Neutrophil (primary cell): ENCODE measurements around the gene ARHGAP30.

Experiments used
- H3K27ac ChIP-seq: fragments of 200-600 bp; sonication (generic); 2 replicates; pipeline ENCODE4 v1.5.1; 2016; ENCODE audit warnings: mild to moderate bottlenecking, moderate library complexity
- H3K27me3 ChIP-seq: fragments of 200-600 bp; sonication (generic); 2 replicates; pipeline ENCODE4 v1.6.0; 2016; ENCODE audit warnings: mild to moderate bottlenecking
- H3K36me3 ChIP-seq: fragments of 200-600 bp; sonication (generic); 2 replicates; pipeline ENCODE4 v1.5.1; 2017
- H3K4me1 ChIP-seq, 2 experiments: fragments of 200-600 bp in 1 of 2; sonication (generic) in 1 of 2; 1 replicate in 1 of 2; 2 replicates in 1 of 2; pipeline versions ENCODE4 v1.5.1 to v1.6.1; 2013 to 2016; ENCODE audit warnings: low read depth in 1 of 2, low read length in 1 of 2, mild to moderate bottlenecking in 1 of 2, moderate library complexity in 1 of 2; ENCODE audit not compliant: control insufficient read depth in 1 of 2, insufficient read depth in 1 of 2
- H3K4me3 ChIP-seq, 2 experiments: fragments of 200-600 bp in 1 of 2; sonication (generic) in 1 of 2; 1 replicate in 1 of 2; 2 replicates in 1 of 2; pipeline ENCODE4 v1.5.1; 2013 to 2016; ENCODE audit warnings: low read depth in 1 of 2, low read length in 1 of 2, mild to moderate bottlenecking in 1 of 2, moderate library complexity in 1 of 2
- H3K9me3 ChIP-seq: fragments of 200-600 bp; sonication (generic); 2 replicates; pipeline ENCODE4 v1.5.1; 2016
- CTCF ChIP-seq: fragments of 200-600 bp; sonication (generic); IDR thresholded peaks from 2 replicates; pipeline ENCODE4 v1.5.1; 2016; ENCODE audit warnings: antibody characterized with exemption

ARHGAP30 gene

GRCh38 chr1:161099090-161099802 lies 29.6 kb upstream of the ARHGAP30 start:
- Histone ChIP-seq H3K9me3 (no peaks in the 10 kb centered on the region), H3K4me1 (peaks cover 25 to 29% of the 10 kb centered on the region in 2 experiments), H3K27me3 (peaks cover 11% of the 10 kb centered on the region), H3K4me3 (no peak overlapping the region), H3K27ac (no peak overlapping the region), H3K36me3 (peaks cover 12% of the 10 kb centered on the region)
- TF ChIP-seq CTCF: no peak

GRCh38 chr1:161098210-161099068 lies 28.7 kb upstream of the ARHGAP30 start, which contains the start of gene KLHDC9:
KLHDC9 (plus strand) TSS chr1:161098361; CDS start chr1:161098536, 175 bp downstream.
- TF ChIP-seq CTCF: no peak
- H3K4me3 ChIP-seq: peak within 1 kb of the TSS; percentile 74 to 75
- peaks cover 12% of the 10 kb centered on the region for H3K36me3 ChIP-seq
- no peaks in the 10 kb centered on the region for H3K9me3 ChIP-seq
- peaks cover 11% of the 10 kb centered on the region for H3K27me3 ChIP-seq
- H3K27ac ChIP-seq: peak within 1 kb of the TSS; percentile 62
- peaks cover 25 to 29% of the 10 kb centered on the region in 2 experiments for H3K4me1 ChIP-seq

- Histone ChIP-seq H3K4me3 (no peak overlapping the region), H3K4me1 (peaks cover 25 to 29% of the 10 kb centered on the region in 2 experiments), H3K27me3 (peaks cover 11% of the 10 kb centered on the region), H3K36me3 (peaks cover 4% of the 10 kb centered on the region), H3K9me3 (no peaks in the 10 kb centered on the region), H3K27ac (peak overlapping the region; percentile 62)
- no peak for TF ChIP-seq CTCF
These were observed 26.8 kb upstream of the ARHGAP30 start for GRCh38 chr1:161096530-161096929.

- TF ChIP-seq CTCF: no peak
- Histone ChIP-seq H3K4me1 (peaks cover 25 to 29% of the 10 kb centered on the region in 2 experiments), H3K9me3 (no peaks in the 10 kb centered on the region), H3K27me3 (peaks cover 11% of the 10 kb centered on the region), H3K36me3 (no peaks in the 10 kb centered on the region), H3K27ac (no peak overlapping the region), H3K4me3 (no peak overlapping the region)
These were observed 26.3 kb upstream of the ARHGAP30 start for GRCh38 chr1:161096015-161096414.

- Histone ChIP-seq H3K27me3 (peaks cover 11% of the 10 kb centered on the region), H3K4me3 (no peak overlapping the region), H3K9me3 (no peaks in the 10 kb centered on the region), H3K4me1 (peaks cover 25 to 29% of the 10 kb centered on the region in 2 experiments), H3K36me3 (no peaks in the 10 kb centered on the region), H3K27ac (no peak overlapping the region)
- no peak for TF ChIP-seq CTCF
These were observed 25.5 kb upstream of the ARHGAP30 start for GRCh38 chr1:161095230-161095629.
